GM21786 (cell line): ENCODE results near the gene DERL3.

Experiments
- ATAC-seq: cut with Tn5 transposase; IDR thresholded peaks from one replicate; pipeline ENCODE4 v1.9.1; 2021; ENCODE audit not compliant: unreplicated experiment

Gene DERL3

DNA sequence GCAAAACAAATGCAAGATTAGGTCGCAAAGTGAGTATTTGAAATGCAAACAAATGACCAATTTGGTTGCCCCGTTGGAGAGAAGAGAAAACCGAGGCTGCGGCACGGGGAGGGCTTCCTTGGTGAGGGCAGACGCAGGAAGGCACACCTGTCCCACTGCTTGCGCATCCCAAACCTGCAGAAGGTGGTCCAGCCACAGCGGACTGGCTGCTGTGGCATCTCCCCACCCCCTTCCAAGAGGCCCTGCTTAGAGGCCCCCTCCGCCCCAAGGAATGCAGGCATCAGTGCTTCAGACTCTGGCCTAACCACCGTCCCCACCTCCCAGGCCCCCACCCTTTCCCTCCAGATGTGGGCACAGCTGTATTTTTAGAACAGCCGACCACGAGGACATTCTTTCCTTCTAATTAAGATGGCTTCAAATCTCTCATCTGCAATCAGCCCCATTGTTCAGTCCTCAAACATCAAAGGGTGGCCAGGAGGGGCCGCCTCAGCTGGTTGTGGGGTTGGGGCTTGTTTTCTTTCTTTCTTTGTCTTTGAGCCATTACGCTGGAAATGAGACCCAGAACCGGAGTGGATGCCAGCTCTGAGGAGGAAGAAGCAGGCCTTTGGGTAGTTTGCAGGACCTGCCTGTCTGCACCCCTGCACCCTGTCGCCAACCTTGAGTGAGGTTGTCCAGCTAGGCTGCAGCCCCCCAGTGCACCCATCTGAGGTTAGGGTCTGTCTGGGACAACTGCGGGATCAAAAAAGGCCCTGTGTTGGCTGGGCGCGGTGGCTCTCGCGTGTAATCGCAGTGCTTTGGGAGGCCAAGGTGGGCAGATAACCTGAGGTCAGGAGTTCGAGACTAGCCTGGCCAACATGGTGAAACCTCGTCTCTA lies 9.4 kb upstream of the DERL3 start:
- ATAC-seq, result no peak

DNA sequence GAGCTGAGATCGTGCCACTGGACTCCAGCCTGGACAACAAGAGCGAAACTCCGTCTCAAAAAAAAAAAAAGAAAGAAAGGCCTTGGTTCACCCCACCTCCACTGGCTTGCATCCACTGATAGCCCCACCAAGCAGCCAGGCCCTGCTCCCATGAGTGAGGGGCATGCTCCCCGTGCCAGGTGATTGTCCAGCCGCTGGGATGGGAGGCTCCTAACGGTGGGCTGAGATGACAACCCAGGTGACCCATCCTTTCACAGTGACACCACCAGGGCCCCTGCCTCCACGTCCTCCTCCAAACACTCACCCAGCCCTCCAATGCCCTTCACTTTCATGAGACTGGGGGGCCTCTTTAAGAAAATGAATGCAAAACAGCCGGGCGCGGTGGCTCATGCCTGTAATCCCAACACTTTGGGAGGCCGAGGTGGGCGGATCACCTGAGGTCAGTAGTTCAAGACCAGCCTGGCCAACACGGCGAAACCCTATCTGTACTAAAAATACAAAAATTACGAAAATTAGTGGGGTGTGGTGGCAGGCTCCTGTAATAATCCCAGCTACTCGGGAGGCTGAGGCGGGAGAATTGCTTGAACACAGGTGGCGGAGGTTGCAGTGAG lies 8.6 kb upstream of the DERL3 start:
- no peak for ATAC-seq

DNA sequence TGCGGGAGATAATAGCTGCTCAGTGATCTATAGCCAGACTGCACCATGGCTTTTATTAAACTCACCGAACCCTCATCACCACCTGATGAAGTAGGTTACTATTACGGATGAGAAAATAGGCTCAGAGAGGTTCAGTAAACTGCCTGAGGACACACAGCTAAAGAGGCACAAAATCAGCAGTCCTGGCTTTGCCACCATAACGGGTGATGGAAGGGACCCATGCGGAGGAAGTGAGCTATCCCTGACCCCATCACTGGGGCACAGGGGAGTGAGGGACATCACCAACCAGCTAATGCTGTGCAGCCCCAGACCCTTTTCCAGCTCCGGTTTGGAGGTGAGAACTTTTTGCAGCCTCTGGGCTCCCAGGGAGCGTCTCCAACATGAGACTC lies 7.3 kb upstream of the DERL3 start:
- no peak for ATAC-seq

DNA sequence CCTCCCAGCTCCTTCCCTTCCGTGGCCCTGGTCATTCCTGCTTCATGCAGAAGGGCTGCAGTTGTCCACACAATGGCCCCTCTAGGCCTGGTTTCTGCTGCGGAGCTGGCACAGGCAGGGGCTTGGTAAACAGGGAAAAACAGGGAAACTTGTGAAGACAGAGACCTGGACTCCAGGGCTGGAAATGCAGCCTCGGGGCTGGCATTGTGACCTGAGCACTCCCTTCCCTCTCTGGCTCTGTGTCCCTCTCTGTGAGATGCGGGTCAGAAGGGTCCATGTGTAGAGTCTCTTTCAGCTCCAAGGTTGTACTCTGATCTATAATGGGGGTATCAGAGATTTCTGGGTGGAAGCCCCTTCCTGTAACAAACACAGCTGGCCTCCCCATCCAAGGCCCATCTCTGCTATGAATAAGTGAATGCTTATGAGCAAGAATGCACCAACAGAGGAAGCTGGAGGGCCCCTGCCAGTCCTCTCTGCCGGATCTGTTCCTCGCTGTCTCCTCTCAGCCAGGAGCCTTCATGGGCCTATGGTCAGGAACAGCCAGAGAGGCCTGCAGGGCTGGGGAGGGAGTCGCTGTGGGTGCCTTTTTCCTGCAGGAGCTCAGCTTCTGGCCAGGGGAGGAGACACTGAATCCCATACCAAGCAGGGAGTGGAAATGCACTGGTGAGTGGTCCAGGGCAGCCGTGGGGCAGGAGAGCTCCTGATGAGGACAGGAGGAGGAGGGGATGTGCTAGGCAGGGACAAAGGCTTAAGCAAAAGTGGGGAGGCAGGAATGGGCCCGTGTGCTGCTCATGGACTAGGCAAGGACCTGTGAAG lies 6.7 kb upstream of the DERL3 start:
- no peak for ATAC-seq

DNA sequence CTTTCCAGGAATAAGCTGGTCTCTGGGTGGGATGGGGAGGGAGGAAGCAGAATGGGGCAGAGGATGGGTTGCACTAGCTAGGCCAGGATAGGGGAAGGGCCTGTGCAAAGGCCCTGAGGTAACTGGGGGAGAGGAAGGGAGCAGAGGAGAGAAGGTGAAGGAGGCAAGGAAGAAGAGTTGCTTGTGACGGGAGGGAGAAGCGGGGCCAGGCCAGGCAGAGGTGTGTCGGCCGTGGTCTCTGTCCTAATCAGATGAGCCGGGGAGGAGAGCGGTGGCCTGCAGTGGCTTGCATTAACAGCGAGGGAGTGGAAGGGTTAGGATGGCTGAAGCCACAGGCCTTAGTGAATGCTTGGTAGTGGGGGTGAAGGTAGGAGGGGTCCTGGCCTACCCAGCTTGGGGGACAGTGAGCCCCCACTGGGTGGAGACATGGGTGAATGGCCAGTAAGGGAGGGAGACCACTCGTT lies 6.0 kb upstream of the DERL3 start:
- ATAC-seq, result no peak

DNA sequence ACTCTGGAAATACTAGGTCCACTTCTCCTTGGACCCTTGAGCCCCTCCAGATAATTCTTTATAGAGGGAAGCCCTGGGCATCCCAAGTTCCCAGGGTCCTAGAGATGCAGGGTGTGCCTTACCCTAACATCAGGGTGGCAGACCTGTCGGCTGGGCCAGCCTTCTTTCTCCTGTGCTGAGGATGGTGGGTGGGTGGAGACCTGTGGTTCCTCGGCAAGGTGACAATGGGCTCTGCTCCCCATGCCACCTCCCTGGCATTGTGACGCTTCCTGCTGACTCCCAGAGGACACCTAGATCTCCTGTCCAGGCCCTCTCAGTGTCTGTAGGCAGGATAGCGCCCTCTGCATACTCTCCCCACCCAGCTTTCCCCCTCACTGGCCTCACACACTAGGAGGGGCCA lies 3.8 kb upstream of the DERL3 start:
- ATAC-seq, result no peak

DNA sequence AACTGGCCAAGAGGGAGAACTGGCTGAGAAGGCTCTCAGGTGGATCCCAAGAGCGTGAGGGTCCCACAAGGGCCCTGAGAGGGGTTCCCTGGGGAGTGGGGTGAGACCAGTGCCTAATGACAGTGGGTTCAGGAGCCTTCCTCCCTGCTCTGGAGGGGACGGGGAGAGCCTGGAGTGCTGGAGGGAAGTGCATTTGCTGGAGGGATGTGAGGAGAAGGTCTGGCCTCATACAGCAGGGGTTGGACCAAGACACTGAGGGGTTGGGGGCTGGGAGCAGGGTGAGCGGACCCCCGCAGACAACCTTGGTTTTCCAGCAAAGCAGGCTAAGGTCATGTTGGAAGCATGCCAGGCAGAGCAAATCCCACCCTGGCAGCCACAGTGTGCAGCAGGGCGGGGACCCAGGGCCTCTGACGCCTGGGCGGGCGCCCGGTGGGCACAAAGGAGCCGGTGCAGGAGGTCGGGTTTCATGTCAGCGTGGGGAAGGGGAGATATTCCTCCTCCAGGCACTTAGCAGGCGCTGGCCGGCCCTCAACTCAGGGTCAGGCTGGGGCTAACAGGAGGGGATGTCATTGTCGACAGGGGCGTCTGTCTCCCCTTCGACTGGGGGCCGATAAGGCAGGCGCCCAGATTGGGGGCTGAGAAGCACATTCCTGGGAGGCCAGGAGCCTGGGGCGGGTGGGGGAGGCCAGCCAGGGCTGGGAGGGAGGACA lies 3.1 kb upstream of the DERL3 start:
- ATAC-seq, result no peak

DNA sequence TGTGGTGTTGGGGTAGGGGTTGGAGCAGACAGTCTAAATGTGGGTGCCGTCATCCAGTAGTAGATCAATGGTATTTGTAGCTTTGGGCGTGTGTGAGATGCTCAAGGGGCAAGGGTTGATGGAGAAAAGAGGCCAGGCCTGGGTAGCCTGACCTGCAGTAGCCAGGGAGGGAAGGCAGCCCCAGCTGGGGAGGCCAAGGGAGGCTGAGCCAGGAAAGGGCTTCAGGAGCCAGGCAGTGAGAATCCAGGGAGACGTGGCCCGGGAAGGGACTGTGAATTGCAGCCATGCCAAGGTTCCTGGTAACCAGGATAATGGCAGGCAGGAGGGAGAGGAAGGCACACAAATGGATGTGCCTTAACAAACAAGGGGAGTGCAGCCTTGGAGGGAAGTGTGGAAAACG lies 2.5 kb upstream of the DERL3 start:
- no peak for ATAC-seq

DNA sequence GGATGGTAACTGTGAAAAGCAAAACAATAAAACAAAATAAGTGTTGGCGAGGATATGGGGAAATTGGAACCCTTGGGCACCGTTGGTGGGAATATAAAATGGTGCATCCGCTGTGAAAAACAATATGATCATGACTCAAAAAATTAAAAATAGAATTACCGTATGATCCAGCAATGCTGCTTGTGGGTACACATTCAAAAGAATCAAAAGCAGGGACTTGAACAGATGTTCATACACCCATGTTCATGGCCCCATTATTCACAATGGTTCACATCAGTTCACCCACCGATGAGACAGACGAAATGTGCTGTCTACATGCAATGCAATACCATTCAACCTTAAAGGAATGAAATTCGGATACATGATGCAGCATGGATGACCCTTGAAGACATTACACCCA lies 1.2 kb upstream of the DERL3 start:
- ATAC-seq, result no peak

DNA sequence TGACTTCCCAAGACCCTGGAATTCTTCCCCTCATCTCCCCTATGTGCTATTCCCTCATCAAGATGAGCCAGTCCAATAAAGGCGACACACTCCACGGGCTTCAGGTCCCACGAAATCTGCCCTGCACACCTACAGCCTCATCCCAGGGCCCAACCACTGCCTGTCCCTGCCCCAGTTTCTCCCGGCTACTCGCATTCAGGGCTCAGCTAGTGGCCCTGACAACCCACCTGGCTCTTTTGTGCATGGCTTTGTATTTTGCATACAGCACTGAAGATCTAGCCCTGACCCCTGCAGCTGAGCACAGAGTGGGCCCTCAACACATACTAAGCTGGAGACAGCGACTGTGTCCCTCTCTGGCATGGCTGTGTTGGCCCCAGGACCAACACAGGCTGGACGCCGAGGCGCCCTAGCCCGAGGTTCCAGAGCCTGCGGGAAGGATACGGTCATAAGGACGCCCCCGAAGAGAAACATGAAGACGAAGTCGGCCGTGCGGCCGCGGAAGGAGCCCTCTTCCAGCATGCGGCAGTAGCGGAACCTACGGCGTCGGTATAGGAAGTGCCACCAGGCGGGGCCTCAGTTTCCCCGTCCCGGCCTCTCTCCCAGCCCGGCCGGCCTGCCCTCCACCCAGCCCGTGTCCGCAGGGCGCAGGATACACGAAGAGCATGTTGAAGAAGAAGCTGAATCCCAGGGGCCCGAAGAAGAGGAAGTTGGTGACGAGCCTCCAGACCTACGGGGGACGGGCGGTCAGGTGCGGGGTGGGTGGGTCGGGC lies 710 bp downstream of the DERL3 start:
- no peak for ATAC-seq

DNA sequence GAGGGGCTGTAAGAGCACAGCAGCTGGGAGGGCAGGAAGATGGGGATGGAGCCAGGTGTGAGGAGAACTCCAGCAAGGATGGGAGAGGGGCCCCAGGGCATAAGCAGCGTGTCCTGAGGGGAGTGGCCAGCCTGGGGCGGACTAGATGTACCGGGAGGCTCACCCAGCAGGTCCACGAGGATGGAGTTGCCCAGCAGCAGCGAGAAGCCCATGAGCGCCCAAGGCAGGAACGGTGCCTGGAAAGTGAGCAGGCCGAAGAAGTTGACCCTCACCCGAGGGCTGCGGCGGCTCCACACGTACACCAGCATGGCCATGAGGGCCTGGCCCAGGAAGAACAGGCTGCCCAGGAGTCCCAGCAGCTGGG lies 1.3 kb downstream of the DERL3 start:
- ATAC-seq, result no peak

DNA sequence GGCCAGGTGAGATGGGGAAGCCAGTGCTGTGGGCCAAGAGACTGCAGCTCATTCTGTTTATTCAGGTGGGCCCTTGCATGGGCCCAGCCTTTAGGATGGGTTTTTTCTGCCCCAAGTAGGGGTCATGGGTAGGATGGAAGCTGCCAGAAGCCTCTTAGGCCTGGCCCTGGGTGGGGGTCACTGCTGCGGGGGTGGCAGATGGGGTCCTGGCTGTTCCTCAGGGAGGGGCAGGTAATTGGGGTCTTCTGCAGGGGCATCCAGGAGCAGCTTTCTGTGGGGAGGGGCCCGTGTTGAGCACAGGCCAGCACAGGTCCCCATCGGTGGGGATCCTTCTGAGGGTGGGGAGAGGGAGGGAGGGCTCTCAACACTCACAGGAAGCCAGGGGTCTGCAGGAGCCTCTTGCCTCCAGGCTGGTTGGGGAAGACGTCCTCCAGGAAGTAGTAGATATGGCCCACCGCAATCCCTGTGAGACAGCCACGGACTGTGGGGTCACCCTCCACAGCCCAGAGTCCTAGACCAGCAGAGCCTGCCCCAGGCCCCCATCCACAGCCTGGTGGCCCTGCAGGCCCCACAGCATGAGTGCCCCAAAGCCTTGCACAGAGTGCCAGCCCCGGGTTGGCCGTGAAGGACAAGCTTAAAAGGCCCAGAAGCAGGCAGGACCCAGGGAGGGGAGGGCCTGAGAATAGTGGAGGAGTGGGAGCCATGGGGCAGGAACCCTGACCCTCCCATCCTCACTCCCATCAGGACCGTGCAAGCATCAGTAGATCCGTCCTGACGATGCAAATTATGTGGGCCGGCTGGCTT lies 1.9 kb downstream of the DERL3 start:
- no peak for ATAC-seq

DNA sequence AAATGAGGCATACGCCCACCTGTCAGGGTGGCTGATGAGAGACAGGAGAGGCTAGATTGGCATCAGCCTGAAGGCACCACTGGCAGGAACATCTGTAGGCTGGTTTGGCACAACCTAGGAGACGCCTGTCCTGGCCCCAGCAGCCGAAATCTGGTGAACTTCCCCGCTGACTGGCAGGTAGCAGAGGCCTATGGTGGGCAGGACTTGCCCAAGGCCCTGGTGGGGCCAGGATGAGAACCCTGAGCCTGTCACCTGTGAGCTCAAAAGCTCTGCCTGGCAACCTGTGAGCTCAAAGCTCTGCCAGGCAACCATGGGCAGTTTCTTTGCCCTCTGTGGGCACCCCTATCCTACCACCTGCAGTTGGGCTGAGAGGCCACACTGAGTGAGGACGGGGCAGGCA lies 2.5 kb downstream of the DERL3 start:
- ATAC-seq, result no peak

DNA sequence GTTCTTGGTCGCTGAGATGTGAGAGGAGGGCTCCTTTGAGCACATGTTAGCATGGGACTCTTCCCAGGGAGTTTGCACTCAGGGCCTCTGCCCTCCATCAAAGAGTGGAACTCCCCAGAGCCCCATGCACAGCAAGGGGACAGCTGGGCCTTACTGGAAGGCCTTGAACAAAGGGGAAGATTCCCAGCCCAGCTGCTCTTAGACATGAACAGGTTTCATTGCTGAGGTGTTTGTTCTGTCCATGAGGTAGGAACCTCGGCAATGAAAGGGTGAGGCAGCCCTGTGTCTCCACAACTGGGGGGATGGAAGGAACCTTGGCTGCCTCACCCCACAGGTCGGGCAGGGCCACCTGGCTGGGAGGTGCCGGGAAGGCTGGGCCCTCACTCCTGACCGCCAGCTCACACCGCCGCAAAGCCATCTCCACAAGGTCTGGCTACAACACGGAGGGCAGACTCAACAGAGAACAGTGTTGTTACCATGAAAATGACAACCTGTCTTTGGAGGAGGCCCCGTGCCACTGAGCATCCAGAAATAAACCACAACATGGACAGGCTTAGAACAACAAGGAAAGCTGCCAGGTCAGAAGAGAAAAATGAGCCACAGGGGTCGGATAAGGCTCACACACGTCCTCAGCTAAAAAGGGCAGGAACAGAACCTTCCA lies 3.2 kb downstream of the DERL3 start:
- no peak for ATAC-seq

DNA sequence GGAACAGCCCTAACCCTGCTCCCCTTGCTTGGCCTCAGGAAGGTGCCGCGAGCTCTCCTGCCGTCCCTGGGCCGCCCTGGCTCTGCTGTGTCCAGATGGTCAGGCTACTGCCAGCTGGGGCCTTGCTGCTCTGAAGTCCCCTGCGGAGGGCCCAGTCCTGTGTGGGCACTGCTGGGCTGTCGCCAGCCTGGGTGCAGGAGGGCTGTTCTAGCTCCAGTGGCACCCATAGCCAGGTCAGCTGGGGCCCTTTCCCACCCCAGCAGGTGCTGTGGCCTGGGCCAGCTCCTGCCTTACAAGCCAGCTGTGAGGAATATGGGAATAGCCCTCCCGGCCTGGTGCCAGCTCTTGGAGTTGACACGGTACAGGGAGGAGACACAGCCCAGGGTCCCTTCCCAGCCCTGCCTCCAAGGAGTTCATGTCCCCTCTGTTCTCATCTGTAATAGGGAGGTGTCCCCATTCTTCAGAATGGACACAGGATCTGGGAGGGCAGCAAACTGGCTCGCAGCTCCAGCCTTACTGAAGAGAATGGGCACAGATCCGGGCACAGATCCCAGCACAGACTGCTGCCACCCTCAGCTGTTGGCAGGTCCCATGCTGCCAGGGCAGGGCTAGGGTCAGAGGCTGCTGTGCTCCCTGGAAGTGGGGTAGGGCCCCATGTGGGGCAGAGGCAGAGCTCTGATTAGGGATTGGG lies 3.9 kb downstream of the DERL3 start:
- ATAC-seq, result no peak

DNA sequence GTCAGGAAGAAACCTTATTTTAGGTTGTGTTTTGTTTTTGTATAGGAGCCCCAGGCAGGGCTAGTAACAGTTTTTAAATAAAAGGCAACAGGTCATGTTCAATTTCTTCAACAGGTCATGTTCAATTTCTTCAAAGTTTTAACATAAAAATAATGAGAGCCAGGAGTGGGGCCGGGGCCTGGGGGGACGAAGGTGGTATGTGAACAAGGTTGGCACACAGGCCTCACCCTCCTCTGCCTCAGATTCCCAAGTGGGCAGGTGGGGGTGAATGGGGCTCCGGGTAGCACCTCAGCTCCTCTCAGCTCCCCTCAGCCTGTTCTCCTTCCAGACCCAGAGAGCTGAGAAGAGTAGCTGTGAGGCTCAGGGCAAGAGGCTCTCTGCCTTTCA lies 4.4 kb downstream of the DERL3 start:
- ATAC-seq, result no peak

DNA sequence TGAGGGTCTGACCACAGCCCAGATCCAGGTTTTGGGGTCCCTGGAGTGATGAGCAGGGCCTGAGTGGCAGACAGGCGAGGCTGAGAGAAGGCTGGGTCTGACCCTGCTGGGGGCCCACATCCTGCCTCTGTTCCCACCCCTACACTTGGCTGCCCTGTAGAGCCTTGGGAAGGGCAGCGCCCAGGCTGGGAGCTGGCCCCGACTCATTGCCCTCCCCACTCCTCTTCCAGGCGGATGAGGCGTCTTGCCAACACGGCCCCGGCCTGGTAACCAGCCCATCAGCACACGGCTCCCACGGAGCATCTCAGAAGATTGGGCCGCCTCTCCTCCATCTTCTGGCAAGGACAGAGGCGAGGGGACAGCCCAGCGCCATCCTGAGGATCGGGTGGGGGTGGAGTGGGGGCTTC lies 4.9 kb downstream of the DERL3 start:
- ATAC-seq, result no peak

DNA sequence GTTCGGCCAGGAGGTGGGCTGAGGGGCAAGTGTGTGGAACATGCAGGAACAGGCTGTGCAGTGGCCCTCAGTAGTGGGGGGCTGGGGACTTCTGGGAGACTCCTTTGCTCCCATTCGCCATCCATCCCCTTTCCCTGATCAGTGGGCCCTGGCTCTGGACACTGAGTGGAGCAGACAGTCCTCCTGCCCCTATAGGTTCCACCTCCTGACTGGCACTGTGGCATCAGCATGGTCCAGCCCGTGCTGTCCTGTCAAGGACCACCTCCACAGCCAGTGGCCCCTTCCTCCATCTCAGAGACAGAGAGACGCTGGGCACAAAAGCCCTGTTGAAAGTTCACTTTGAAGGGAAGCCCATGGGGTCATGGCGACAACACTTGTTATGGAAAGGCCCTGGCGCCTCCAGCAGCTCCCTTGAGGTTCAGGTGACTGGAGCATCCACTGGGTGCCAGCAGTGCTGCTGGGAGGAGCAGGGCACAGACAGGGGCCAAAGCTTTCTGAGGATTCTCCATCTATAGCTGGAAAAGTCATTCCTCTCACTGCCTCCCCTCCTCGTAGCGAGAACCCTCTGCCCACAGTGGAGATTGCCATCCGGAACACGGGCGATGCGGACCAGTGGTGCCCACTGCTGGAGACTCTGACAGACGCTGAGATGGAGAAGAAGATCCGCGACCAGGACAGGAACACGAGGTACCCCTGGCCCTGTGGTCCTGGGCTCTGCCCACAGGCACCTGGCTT lies 5.6 kb downstream of the DERL3 start:
- ATAC-seq, result no peak
